Measurements from ENCODE around the gene OLFML2A. TPM values are rescaled to one million over a fixed set of nuclear protein-coding genes. Genes with fewer than 3 reads are reported as not detected.

The OLFML2A gene
- total and polyA plus RNA-seq, 2 of the 13 experiments (the other 11 are each of a cell fraction or from before 2014, with no cell fraction given): 0.01 to 0.02 TPM

DNA sequence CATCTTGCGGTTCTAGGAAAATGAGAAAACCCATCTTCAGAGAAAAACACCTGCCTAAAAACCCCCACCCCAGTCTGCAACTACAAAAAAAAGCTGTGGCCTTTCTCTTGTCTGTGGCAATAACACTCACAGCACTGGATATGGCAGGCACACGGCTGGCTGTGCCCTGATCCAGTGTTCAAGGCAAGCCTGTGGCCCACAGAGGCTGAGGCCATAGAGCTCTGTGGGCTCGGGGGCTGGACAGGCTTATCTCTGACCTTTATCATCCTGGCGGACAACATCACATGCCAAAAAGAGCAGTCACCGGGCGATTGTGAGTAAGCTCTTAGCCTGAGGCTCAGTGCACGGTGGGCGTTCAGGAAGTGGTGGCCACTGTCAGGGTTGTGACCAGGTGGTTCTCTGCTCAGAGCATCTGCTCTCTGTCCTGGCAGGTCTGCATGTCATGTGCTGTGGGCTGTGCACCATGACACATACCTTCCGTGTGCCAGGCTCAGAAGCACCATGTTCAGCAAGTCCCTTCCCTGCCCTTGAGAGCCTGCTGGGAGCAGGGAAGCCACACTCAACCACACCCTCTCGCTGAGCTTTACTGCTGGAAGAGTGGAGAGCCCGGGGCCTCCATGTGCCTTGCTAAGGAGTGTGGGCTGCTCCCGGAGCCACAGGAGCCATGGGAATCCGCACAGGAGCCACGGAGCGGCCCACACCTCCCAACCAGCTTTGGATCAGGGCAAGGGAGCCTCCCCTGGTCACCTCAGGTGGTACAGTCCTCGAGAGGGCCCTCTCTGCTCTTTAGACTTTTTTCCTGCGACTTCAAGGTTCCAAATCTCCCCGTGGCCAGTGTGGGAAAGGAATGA lies 41.7 kb downstream of the OLFML2A start (continued):
- TF ChIP-seq, protein P1, sequence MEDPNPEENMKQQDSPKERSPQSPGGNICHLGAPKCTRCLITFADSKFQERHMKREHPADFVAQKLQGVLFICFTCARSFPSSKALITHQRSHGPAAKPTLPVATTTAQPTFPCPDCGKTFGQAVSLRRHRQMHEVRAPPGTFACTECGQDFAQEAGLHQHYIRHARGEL (CRISPR knock-in tag; IDR thresholded peaks at IDR 0.05): no peak
- TF ChIP-seq ZNF616 (CRISPR knock-in tag; IDR thresholded peaks at IDR 0.05; ENCODE audit: low read depth) (no peak), MED1 (CRISPR knock-in tag; IDR thresholded peaks at IDR 0.05) (peak; percentile 45; the same call in 1 of the 2 replicates), ZNF615 (CRISPR knock-in tag; IDR thresholded peaks at IDR 0.05; ENCODE audit: borderline replicate concordance) (0 out of 2 replicates have a peak, but pooled peaks have one; percentile 42), TAF15 (IDR thresholded peaks at IDR 0.05; ENCODE audit: low read depth, low read length, poor library complexity, severe bottlenecking) (no peak), ZNF629 (CRISPR knock-in tag; conservative IDR thresholded peaks at IDR 0.05) (no peak), KLF11 (CRISPR knock-in tag; IDR thresholded peaks at IDR 0.05) (no peak; the same call in 1 of the 2 replicates)
- TF ChIP-seq, protein P2, sequence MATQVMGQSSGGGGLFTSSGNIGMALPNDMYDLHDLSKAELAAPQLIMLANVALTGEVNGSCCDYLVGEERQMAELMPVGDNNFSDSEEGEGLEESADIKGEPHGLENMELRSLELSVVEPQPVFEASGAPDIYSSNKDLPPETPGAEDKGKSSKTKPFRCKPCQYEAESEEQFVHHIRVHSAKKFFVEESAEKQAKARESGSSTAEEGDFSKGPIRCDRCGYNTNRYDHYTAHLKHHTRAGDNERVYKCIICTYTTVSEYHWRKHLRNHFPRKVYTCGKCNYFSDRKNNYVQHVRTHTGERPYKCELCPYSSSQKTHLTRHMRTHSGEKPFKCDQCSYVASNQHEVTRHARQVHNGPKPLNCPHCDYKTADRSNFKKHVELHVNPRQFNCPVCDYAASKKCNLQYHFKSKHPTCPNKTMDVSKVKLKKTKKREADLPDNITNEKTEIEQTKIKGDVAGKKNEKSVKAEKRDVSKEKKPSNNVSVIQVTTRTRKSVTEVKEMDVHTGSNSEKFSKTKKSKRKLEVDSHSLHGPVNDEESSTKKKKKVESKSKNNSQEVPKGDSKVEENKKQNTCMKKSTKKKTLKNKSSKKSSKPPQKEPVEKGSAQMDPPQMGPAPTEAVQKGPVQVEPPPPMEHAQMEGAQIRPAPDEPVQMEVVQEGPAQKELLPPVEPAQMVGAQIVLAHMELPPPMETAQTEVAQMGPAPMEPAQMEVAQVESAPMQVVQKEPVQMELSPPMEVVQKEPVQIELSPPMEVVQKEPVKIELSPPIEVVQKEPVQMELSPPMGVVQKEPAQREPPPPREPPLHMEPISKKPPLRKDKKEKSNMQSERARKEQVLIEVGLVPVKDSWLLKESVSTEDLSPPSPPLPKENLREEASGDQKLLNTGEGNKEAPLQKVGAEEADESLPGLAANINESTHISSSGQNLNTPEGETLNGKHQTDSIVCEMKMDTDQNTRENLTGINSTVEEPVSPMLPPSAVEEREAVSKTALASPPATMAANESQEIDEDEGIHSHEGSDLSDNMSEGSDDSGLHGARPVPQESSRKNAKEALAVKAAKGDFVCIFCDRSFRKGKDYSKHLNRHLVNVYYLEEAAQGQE (IDR thresholded peaks at IDR 0.05; ENCODE audit: borderline replicate concordance in 1 of 2, low read depth in 1 of 2, low read length in 2 of 2): no peak
- TF ChIP-seq, protein P3, sequence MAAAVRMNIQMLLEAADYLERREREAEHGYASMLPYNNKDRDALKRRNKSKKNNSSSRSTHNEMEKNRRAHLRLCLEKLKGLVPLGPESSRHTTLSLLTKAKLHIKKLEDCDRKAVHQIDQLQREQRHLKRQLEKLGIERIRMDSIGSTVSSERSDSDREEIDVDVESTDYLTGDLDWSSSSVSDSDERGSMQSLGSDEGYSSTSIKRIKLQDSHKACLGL (CRISPR knock-in tag; IDR thresholded peaks at IDR 0.05): no peak; the same call in 1 of the 2 replicates
- TF ChIP-seq, protein P4, sequence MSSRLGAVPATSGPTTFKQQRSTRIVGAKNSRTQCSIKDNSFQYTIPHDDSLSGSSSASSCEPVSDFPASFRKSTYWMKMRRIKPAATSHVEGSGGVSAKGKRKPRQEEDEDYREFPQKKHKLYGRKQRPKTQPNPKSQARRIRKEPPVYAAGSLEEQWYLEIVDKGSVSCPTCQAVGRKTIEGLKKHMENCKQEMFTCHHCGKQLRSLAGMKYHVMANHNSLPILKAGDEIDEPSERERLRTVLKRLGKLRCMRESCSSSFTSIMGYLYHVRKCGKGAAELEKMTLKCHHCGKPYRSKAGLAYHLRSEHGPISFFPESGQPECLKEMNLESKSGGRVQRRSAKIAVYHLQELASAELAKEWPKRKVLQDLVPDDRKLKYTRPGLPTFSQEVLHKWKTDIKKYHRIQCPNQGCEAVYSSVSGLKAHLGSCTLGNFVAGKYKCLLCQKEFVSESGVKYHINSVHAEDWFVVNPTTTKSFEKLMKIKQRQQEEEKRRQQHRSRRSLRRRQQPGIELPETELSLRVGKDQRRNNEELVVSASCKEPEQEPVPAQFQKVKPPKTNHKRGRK (CRISPR knock-in tag; IDR thresholded peaks at IDR 0.05): 0 out of 2 replicates have a peak, but pooled peaks have one; percentile 43
- TF ChIP-seq, protein P5, sequence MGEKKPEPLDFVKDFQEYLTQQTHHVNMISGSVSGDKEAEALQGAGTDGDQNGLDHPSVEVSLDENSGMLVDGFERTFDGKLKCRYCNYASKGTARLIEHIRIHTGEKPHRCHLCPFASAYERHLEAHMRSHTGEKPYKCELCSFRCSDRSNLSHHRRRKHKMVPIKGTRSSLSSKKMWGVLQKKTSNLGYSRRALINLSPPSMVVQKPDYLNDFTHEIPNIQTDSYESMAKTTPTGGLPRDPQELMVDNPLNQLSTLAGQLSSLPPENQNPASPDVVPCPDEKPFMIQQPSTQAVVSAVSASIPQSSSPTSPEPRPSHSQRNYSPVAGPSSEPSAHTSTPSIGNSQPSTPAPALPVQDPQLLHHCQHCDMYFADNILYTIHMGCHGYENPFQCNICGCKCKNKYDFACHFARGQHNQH (CRISPR knock-in tag; IDR thresholded peaks at IDR 0.05): 0 out of 2 replicates have a peak, but pooled peaks have one; percentile 18
- TF ChIP-seq, protein P6, sequence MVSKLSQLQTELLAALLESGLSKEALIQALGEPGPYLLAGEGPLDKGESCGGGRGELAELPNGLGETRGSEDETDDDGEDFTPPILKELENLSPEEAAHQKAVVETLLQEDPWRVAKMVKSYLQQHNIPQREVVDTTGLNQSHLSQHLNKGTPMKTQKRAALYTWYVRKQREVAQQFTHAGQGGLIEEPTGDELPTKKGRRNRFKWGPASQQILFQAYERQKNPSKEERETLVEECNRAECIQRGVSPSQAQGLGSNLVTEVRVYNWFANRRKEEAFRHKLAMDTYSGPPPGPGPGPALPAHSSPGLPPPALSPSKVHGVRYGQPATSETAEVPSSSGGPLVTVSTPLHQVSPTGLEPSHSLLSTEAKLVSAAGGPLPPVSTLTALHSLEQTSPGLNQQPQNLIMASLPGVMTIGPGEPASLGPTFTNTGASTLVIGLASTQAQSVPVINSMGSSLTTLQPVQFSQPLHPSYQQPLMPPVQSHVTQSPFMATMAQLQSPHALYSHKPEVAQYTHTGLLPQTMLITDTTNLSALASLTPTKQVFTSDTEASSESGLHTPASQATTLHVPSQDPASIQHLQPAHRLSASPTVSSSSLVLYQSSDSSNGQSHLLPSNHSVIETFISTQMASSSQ (IDR thresholded peaks at IDR 0.05; ENCODE audit: low read depth): no peak
- TF ChIP-seq, protein P6 (CRISPR knock-in tag; IDR thresholded peaks at IDR 0.05; ENCODE audit: borderline replicate concordance): peak; percentile 51; the same call in 1 of the 2 replicates

All from HepG2 (cell line).